ENCODE data around the gene SLCO4A1.

SLCO4A1 gene

DNA sequence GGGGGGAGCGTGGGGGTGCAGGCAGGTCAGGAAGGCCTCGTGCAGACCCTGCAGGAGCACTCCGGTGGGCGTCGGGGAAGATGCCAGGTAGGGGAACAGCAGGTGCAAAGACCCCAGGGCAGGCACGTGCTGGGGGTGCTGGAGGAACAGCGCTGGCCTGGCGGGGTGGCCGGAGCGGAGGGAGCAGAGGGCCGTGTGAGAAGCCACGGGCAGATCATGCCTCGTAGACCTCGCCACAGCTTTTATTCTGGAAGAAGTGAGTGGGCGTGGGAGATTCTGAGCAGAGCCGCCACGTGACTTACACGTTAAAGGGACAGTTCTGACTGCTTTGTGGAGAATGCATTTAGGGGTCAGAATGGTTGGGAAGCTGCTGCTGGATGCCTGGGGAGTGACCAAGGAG is 75.6 kb downstream of the SLCO4A1 start:
- no peak for FAIRE-seq
- TF ChIP-seq POLR2A (IDR thresholded peaks at IDR 0.05; ENCODE audit: low read depth, low read length), result no peak
- DNase-seq (ENCODE audit: insufficient read length, low spot score), result no peak

DNA sequence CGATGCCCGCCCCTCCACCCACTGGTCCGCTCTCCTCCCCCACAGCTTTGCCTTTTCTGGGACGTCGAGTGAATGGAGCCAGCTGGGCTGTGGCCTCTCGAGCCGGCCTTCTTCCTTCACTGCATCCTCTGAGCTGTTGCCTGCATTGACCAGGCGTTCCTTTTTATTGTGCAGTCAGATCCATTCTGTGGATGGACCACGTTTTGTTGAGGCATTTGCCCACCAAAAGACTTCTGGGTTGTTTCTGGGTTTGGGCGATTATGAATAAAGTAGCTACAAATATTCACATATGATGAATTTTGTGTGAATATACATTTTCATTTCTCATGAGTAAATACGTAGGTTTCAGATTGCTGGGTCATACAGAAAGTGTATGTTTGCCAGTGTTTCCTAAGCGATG is 76.2 kb downstream of the SLCO4A1 start:
- no peak for FAIRE-seq
- TF ChIP-seq POLR2A (IDR thresholded peaks at IDR 0.05; ENCODE audit: low read depth, low read length), result no peak
- DNase-seq (ENCODE audit: insufficient read length, low spot score), result no peak

- DNase-seq (ENCODE audit: insufficient read length, low spot score) (no peak), FAIRE-seq (no peak)
- no peak for TF ChIP-seq POLR2A (IDR thresholded peaks at IDR 0.05; ENCODE audit: low read depth, low read length)
These were observed 77.1 kb downstream of the SLCO4A1 start for GRCh38 chr20:62719250-62719935.
